22Rv1 (cell line): ENCODE data around the gene EXOSC1.
A peak's percentile ranks its signal among the peaks of the same experiment; 100 is the strongest.
"Not testable (repeated sequence)": the region's sequence is repeated elsewhere in the genome, so short reads cannot be mapped to it uniquely, and the experiment has no call there.

ENCODE experiments used
- H3K27ac ChIP-seq: fragments of 450-650 bp; 2 replicates; pipeline ENCODE4 v1.5.1; 2017
- ZFX ChIP-seq: fragments of 450-650 bp; IDR thresholded peaks from 2 replicates; pipeline ENCODE4 v1.6.1; 2017; ENCODE audit warnings: antibody characterized with exemption, borderline replicate concordance
- TF ChIP-seq, protein P1 (sequence below): fragments of 450-650 bp; IDR thresholded peaks from 2 replicates; pipeline ENCODE4 v1.5.1; 2017; ENCODE audit warnings: mild to moderate bottlenecking

EXOSC1 gene

DNA sequence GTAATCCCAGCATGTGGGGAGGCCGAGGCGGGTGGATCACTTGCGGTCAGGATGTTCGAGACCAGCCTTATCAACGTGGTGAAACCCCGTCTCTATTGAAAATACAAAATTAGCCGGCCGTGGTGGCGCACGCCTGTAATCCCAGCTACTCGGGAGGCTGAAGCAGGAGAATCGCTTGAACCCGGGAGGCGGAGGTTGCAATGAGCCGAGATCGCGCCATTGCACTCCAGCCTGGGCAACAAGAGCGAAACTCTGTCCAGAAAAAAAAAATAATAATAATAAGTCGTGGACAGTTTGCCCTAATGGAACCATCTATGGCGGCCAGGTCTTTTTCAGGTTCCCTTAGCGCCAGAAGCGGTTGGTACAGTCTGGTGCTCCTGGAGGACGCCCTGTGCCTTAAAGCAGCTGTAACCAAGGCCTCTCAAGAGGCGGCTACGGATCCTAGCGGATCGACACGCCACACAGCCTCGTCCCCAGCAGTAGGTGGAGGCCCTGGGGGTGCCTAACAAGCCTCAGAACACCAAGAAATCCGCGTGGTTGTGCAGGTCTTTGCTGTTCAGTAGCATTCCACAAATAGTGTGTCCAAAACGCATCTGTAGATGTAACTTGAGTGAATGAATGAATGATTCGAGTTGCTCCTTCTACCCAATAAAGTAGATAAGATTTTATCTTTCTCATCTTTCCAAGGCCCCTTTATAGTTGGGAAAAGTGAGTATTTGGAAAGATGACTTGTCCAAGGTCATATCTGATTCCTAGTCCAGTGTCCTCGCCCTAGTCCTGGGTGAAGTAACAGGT is 18.8 kb downstream of the EXOSC1 start:
- TF ChIP-seq, protein P1, sequence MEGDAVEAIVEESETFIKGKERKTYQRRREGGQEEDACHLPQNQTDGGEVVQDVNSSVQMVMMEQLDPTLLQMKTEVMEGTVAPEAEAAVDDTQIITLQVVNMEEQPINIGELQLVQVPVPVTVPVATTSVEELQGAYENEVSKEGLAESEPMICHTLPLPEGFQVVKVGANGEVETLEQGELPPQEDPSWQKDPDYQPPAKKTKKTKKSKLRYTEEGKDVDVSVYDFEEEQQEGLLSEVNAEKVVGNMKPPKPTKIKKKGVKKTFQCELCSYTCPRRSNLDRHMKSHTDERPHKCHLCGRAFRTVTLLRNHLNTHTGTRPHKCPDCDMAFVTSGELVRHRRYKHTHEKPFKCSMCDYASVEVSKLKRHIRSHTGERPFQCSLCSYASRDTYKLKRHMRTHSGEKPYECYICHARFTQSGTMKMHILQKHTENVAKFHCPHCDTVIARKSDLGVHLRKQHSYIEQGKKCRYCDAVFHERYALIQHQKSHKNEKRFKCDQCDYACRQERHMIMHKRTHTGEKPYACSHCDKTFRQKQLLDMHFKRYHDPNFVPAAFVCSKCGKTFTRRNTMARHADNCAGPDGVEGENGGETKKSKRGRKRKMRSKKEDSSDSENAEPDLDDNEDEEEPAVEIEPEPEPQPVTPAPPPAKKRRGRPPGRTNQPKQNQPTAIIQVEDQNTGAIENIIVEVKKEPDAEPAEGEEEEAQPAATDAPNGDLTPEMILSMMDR: no peak
- TF ChIP-seq ZFX: no peak
- peak overlapping the region; percentile 94 for H3K27ac ChIP-seq

DNA sequence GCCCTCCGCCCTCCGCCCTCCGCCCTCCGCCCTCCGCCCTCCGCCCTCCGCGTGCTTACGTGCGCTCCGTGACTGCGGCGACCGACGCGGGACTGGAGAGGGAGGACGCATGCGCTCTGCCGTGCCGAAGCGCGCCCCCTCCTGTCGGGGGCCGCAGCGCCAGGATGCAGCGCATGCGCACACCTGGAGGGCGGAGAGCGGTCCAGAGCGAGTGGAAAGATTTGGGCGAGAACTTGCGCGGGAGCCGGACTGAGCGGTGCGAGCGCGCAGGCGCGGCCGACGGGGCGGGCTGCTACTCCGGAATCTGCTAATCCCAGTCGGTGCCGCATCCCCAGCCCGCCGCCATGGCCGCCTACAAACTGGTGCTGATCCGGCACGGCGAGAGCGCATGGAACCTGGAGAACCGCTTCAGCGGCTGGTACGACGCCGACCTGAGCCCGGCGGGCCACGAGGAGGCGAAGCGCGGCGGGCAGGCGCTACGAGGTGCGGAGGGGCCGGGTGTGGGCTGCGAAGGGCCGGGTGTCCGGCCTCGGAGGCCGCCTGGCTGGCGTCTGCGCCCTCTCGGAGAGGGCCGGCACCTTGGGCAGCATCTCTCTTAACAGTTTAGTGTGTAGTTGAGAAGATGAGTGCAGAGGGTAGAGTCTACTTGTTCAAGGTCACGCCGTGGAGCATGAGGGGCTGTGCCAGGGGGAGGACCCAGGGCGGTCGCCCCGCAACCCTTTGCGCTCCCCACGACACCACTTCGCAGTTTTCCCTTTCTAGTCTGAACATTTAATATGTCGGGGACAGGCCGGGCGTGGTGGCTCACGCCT is 19.6 kb downstream of the EXOSC1 start, which contains the start of gene PGAM1:
Gene PGAM1 (plus strand): TSS at position 228 of the 812 bp plus-strand sequence. CDS start 117 bp downstream, at position 345.
- H3K27ac ChIP-seq: peak within 1 kb of the TSS; percentile 94
- TF ChIP-seq ZFX: no peak
- TF ChIP-seq, protein P1: peak; percentile 86

DNA sequence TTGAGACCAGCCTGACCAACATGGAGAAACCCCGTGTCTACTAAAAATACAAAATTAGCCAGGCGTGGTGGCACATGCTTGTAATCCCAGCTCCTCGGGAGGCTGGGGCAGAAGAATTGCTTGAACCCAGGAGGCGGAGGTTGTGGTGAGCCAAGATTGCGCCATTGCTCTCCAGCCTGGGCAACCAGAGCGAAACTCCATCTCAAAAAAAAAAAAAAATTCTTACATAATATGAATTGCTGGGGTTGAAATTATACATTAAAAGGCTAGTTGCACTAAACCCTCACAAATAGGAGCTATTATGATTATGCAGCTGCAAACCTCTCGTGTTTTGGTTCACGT is 22.1 kb downstream of the EXOSC1 start:
- H3K27ac ChIP-seq: not testable (repeated sequence)

DNA sequence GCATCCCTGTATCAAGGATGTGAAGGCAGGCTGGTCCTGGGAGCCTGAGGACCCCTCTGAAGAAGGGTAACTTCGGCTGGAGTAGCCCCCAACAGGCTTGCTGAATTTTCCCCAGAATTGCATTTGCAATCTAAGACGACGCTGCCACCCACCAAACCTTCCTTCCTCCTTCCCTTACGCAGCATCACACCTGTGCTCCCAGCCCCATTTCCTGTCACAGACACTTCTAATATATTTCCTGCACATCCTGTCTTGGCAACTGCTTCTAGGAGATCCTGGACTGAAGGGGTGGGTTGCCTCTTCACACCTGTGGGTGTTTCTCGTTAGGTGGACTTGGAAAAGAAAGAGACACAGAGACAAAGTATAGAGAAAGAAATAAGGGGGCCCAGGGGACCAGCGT is 29.2 kb downstream of the EXOSC1 start:
- TF ChIP-seq, protein P1: no peak
- TF ChIP-seq ZFX: no peak
- H3K27ac ChIP-seq: no peak overlapping the region

DNA sequence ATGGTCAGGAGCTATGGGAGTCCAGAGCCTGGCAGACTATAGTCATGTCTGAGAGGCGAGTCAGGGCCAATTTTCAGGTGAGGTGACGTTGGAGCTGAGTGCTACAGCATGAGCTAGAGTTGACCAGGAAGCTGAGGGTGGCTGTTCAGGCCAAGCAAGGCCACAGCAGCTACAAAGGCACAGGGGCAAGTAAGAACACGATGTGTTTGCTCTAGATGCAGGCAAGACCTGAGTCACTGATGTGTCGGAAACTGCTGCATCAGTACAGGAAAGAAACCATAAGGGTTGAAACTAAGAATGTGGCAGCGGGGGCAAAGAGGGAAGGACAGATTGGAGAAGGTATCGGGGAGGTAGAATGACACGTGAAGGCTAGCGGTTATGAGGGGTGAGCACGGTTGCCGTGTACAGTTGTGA is 32.9 kb downstream of the EXOSC1 start:
- H3K27ac ChIP-seq: no peak overlapping the region
- TF ChIP-seq, protein P1: no peak
- no peak for TF ChIP-seq ZFX

DNA sequence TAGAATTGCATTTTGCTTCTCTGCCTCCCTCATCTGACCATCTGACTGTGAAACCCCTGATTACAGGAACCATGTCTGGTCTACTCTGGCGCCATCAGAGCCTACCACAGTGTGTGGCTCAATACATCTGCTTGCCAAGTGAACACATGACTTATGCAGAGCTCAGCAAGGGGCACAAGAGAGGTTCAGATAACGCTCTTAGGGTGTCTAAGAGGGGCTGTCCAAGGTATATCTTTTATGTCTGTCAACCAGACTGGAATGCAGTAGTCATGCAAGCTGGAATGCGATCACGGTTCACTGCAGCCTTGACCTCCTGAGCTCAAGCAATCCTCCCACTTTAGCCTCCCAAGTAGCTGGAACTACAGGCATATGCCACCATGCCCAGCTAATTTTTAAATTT is 34.4 kb downstream of the EXOSC1 start:
- TF ChIP-seq, protein P1: no peak
- TF ChIP-seq ZFX: no peak
- H3K27ac ChIP-seq: no peak overlapping the region

DNA sequence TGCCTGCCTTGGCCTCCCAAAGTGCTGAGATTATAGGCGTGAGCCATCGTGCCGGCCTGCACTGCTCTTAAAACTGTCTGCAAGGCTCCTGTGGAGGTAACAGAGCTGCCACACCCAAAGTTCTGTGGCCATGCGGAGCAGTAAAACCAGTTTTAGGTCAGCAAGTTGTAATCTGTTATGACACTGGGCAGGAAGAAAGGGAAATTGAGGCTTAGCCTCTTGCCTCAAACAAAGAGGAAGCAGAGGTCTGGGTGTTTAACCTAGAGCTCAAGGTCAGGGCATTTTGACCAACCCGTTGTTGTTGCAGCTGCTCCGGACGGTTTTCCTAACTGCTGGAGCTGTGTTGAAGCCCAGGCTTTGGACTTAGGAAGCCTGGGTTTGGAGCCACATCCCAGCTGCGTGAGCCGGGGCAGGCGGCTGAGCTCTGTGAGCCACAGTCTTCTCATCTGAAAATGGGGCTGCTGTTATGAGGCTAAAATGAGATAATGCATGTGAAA is 37.3 kb downstream of the EXOSC1 start:
- TF ChIP-seq, protein P1: no peak
- no peak for TF ChIP-seq ZFX
- no peak overlapping the region for H3K27ac ChIP-seq
